Stomach (tissue), 4 donors: ENCODE measurements around the gene EML4.

ENCODE experiments used
- POLR2A ChIP-seq, 4 donors: fragments of 450-650 bp; IDR thresholded peaks; one replicate each; pipeline ENCODE4 v1.6.1; 2016; ENCODE audit warnings: antibody characterized with exemption in 4 of 4, control low read depth in 2 of 4, mild to moderate bottlenecking in 1 of 4, moderate library complexity in 1 of 4
- TF ChIP-seq, protein P1 (sequence below), 7 experiments: fragments of 450-650 bp in 4 of 7; fragments of 200-600 bp in 3 of 7; sonication (generic) in 3 of 7; IDR thresholded peaks; one replicate each; pipeline ENCODE4 v1.5.1; 2016 to 2019; ENCODE audit warnings: antibody characterized with exemption in 7 of 7, control low read depth in 2 of 7, mild to moderate bottlenecking in 1 of 7

DNA sequence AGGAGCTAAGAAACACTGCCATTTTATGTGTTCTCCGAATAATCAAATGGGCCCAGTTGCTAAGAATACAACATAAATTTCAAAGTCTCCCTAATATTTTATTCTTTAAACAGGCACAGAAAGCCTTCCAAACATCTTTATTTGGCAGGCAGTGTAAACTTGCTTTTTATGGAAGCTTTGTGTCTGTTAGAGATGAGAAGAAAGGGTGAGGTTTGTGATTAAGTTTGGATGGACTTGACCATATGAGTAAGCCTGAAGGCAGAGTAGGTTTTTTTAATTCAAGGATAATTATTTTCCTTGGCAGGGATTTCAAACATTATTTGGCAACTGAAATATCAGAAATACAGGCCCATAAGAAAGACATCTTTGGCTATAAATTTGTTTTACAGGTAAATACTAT lies 129.0 kb downstream of the EML4 start:
- TF ChIP-seq, protein P1, sequence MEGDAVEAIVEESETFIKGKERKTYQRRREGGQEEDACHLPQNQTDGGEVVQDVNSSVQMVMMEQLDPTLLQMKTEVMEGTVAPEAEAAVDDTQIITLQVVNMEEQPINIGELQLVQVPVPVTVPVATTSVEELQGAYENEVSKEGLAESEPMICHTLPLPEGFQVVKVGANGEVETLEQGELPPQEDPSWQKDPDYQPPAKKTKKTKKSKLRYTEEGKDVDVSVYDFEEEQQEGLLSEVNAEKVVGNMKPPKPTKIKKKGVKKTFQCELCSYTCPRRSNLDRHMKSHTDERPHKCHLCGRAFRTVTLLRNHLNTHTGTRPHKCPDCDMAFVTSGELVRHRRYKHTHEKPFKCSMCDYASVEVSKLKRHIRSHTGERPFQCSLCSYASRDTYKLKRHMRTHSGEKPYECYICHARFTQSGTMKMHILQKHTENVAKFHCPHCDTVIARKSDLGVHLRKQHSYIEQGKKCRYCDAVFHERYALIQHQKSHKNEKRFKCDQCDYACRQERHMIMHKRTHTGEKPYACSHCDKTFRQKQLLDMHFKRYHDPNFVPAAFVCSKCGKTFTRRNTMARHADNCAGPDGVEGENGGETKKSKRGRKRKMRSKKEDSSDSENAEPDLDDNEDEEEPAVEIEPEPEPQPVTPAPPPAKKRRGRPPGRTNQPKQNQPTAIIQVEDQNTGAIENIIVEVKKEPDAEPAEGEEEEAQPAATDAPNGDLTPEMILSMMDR (IDR thresholded peaks at IDR 0.05): no peak
- TF ChIP-seq POLR2A (IDR thresholded peaks at IDR 0.05): no peak
